Thoracic aorta (tissue), 2 donors: ENCODE data around the gene CTNNBL1. TPM values are rescaled to one million over a fixed set of nuclear protein-coding genes. Genes with fewer than 3 reads are reported as not detected.

Experiments
- ATAC-seq: fragments of 150-250 bp; one replicate; pipeline ENCODE4 v1.8.0; 2017; ENCODE audit warnings: low read depth; ENCODE audit not compliant: insufficient number of reproducible peaks, low FRiP score
- DNase-seq: peaks from one replicate; pipeline ENCODE4 v3.0.0-alpha.2; 2020; ENCODE audit warnings: low spot score
- H3K27ac ChIP-seq, 2 donors: fragments of 200-600 bp; sonication (generic); 1 replicate in 1 of 2; 2 replicates in 1 of 2; pipeline ENCODE4 v1.5.1; 2016; ENCODE audit warnings: mild to moderate bottlenecking in 2 of 2, moderate library complexity in 2 of 2
- H3K27me3 ChIP-seq: fragments of 200-600 bp; sonication (generic); replicated peaks from 2 replicates; pipeline ENCODE4 v1.6.0; 2016; ENCODE audit warnings: mild to moderate bottlenecking; ENCODE audit not compliant: insufficient read depth
- H3K36me3 ChIP-seq: fragments of 200-600 bp; sonication (generic); one replicate; pipeline ENCODE4 v1.5.1; 2016
- H3K4me1 ChIP-seq, 2 donors: fragments of 200-600 bp; sonication (generic); 1 replicate in 1 of 2; 2 replicates in 1 of 2; pipeline versions ENCODE4 v1.5.1 to v1.6.0; 2016; ENCODE audit warnings: low read depth in 2 of 2, mild to moderate bottlenecking in 1 of 2; ENCODE audit not compliant: control insufficient read depth in 1 of 2
- H3K4me3 ChIP-seq: fragments of 200-600 bp; sonication (generic); 2 replicates; pipeline ENCODE4 v1.5.1; 2016; ENCODE audit warnings: mild to moderate bottlenecking
- H3K9me3 ChIP-seq: fragments of 200-600 bp; sonication (generic); 2 replicates; pipeline ENCODE4 v1.5.1; 2016
- total RNA-seq, 2 donors: library from RNA; depleted of rRNA; stranded (reverse); fragments of >200 nt; gene quantifications; one replicate each; pipeline versions ENCODE4 v1.1.0 to v1.2.3, GENCODE V29; 2016
- TF ChIP-seq, protein P1 (sequence below): fragments of 200-600 bp; sonication (generic); IDR thresholded peaks from one replicate; pipeline ENCODE4 v1.5.1; 2019; ENCODE audit warnings: antibody characterized with exemption

CTNNBL1 gene
- total RNA-seq, 2 donors from 2014 or later: 22.6 to 34.3 TPM

DNA sequence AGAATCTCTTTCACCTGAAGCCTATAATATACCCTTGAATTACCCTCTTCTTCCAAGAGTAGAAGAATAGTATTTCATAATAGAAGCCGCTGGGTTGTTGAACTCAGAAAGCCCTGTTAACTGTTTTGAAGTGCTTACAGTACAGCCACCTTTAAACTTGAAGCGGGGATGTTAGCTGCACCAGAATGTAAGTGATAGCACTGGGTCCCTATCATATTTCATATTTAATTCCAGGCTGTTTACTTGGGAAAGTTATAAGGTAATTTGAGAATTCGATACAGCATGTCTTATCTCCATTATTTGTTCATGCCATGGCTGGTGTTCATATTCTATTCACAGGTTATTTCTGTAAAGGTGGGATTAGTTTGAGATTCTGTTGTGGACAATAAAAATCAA is 145.6 kb downstream of the CTNNBL1 start:
- no peaks in the 10 kb centered on the region for H3K4me1 ChIP-seq
- H3K9me3 ChIP-seq: no peaks in the 10 kb centered on the region
- TF ChIP-seq, protein P1, sequence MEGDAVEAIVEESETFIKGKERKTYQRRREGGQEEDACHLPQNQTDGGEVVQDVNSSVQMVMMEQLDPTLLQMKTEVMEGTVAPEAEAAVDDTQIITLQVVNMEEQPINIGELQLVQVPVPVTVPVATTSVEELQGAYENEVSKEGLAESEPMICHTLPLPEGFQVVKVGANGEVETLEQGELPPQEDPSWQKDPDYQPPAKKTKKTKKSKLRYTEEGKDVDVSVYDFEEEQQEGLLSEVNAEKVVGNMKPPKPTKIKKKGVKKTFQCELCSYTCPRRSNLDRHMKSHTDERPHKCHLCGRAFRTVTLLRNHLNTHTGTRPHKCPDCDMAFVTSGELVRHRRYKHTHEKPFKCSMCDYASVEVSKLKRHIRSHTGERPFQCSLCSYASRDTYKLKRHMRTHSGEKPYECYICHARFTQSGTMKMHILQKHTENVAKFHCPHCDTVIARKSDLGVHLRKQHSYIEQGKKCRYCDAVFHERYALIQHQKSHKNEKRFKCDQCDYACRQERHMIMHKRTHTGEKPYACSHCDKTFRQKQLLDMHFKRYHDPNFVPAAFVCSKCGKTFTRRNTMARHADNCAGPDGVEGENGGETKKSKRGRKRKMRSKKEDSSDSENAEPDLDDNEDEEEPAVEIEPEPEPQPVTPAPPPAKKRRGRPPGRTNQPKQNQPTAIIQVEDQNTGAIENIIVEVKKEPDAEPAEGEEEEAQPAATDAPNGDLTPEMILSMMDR: no peak
- peaks cover 9% of the 10 kb centered on the region for H3K36me3 ChIP-seq
- DNase-seq: no peak
- no peak overlapping the region for H3K27ac ChIP-seq
- H3K4me3 ChIP-seq: no peak overlapping the region
- no peak for ATAC-seq
- H3K27me3 ChIP-seq: no peaks in the 10 kb centered on the region

DNA sequence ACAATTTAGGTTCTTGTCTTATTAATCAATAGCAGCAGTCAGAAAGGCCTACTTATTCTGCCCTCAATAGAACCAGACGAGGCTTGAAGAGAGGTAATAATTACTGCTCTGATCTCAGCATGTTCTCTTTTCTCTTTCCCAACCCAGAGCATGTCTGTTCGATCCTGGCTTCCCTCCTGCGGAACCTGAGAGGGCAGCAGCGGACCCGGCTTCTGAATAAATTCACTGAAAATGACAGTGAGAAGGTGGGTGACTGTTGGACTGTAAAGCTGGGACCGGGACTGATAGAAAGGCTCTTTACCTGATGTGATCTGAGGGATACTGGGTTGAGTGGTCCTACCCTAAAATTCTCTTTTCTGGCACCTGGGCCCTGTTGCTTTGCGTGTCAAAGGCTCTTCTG is 146.1 kb downstream of the CTNNBL1 start:
- Histone ChIP-seq H3K4me1 (no peaks in the 10 kb centered on the region), H3K36me3 (peaks cover 9% of the 10 kb centered on the region), H3K27me3 (no peaks in the 10 kb centered on the region), H3K4me3 (no peak overlapping the region), H3K9me3 (no peaks in the 10 kb centered on the region), H3K27ac (no peak overlapping the region)
- TF ChIP-seq, protein P1: no peak
- no peak for DNase-seq
- no peak for ATAC-seq

DNA sequence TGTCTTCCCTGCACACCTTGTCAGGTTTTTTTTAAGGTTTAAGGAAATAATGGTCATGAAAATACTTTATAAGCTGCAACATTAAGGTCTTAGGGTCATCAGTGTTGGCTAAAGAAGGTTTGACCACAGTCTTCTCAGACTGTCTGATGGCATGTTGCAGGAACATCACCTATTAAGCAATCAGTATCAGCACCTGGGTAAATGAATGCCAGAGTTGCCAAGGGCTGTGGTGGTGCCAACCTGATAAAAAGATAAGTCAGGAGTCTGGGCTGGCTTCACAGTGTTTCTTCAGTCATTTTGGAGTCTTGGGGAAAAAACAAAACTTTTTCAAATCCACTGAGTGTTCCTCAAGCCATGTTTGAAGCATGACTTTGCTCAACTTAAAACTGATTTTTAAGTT is 147.6 kb downstream of the CTNNBL1 start:
- Histone ChIP-seq H3K27ac (no peak overlapping the region), H3K4me1 (no peaks in the 10 kb centered on the region), H3K36me3 (peaks cover 9% of the 10 kb centered on the region), H3K4me3 (no peak overlapping the region), H3K27me3 (no peaks in the 10 kb centered on the region), H3K9me3 (no peaks in the 10 kb centered on the region)
- DNase-seq: no peak
- ATAC-seq: no peak
- TF ChIP-seq, protein P1: no peak

DNA sequence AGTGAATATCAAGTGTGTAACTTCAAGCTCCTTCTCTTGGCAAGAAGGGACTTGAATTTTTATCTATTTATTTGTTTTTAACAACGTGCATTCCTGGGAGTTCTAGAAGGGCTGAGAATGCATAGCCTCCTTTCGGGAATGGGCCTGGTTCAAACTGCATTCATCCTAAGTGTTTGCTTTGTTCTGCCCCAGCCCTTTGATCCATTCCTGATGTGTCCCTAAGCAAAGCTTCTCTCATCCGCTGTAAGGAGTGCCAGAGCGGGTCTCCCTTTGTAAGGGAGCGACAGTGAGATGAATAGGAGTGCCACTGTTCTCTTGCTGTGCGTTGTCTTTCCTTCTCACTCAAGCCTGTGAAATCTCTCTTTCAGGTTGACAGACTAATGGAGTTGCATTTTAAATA is 148.1 kb downstream of the CTNNBL1 start:
- H3K4me3 ChIP-seq: no peak overlapping the region
- TF ChIP-seq, protein P1: no peak
- no peaks in the 10 kb centered on the region for H3K4me1 ChIP-seq
- H3K27ac ChIP-seq: no peak overlapping the region
- H3K9me3 ChIP-seq: no peaks in the 10 kb centered on the region
- no peak for ATAC-seq
- no peaks in the 10 kb centered on the region for H3K27me3 ChIP-seq
- H3K36me3 ChIP-seq: peaks cover 9% of the 10 kb centered on the region
- DNase-seq: no peak

DNA sequence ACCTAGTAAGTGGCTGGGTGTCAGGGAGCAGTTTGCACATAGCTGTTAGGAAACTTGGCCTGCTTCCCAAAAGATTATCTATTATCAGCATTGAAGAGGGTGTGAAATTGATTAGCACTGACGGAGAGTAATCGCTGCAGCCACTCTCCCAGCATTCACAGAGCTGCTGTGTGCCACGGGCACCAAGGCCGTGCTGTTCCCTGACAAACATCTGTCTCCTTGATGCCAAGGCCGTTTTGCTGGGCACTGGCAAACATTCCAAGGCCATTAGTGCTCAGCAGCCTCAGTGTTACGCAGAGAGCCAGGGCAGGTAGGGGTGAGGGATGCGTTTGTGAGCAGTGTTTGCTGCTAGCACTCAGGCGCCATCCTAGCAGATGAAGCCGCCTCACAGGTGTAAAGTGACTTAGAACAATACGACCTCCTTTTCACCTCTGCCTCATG is 151.4 kb downstream of the CTNNBL1 start:
- Histone ChIP-seq H3K4me3 (no peak overlapping the region), H3K9me3 (no peaks in the 10 kb centered on the region), H3K4me1 (no peaks in the 10 kb centered on the region), H3K27ac (no peak overlapping the region), H3K27me3 (no peaks in the 10 kb centered on the region), H3K36me3 (peaks cover 18% of the 10 kb centered on the region)
- ATAC-seq: no peak
- TF ChIP-seq, protein P1: no peak
- no peak for DNase-seq
